HFF-Myc (cell line): ENCODE results near the gene CYP39A1.

ENCODE experiments used
- DNase-seq: peaks from one replicate; pipeline ENCODE4 v3.0.0-alpha.2; 2011; ENCODE audit warnings: low read depth; ENCODE audit errors: extremely low read depth
- H3K4me3 ChIP-seq: replicated peaks from 2 replicates; pipeline ENCODE4 v1.5.1; 2011; ENCODE audit warnings: low read depth, mild to moderate bottlenecking, control low read depth, low read length
- TF ChIP-seq, protein P1 (sequence below): IDR thresholded peaks from 2 replicates; pipeline ENCODE4 v1.5.1; 2012; ENCODE audit warnings: mild to moderate bottlenecking, low read depth, low read length, control low read depth; ENCODE audit errors: missing control alignments

Gene CYP39A1

GRCh38 chr6:46688117-46688965 is 35.7 kb upstream of the CYP39A1 start:
- DNase-seq, result no peak
- no peak overlapping the region for H3K4me3 ChIP-seq
- TF ChIP-seq, protein P1, sequence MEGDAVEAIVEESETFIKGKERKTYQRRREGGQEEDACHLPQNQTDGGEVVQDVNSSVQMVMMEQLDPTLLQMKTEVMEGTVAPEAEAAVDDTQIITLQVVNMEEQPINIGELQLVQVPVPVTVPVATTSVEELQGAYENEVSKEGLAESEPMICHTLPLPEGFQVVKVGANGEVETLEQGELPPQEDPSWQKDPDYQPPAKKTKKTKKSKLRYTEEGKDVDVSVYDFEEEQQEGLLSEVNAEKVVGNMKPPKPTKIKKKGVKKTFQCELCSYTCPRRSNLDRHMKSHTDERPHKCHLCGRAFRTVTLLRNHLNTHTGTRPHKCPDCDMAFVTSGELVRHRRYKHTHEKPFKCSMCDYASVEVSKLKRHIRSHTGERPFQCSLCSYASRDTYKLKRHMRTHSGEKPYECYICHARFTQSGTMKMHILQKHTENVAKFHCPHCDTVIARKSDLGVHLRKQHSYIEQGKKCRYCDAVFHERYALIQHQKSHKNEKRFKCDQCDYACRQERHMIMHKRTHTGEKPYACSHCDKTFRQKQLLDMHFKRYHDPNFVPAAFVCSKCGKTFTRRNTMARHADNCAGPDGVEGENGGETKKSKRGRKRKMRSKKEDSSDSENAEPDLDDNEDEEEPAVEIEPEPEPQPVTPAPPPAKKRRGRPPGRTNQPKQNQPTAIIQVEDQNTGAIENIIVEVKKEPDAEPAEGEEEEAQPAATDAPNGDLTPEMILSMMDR, result no peak

DNA sequence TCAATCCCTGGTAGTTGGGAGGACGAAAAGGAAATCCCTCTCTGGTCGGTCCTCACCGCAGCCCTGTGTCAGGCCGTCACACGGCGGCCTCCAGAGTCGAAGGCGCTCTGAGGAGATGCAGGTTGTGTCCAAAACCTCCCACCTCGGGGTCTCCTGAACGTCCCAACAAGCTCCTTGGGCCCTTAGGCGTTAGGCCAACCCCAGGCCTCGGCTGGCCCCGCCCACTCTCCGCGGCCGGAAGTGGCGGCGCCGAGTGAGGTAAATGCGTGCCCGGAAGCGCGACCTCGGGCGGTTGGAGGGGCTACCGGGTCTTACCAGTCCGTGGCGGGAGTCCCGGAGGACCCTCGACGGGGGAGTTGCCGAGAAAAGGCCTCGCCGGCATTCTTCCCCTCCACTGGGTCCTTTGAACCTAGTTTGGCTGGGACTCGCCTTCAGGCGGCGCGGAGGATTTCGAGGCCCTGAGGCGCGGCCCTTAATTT is 35.0 kb upstream of the CYP39A1 start, which contains the start of gene TDRD6:
TSS of gene TDRD6 (plus strand) at position 267 of the 479 bp plus-strand sequence. CDS start 244 bp downstream, outside the sequence.
- TF ChIP-seq, protein P1, result no peak
- H3K4me3 ChIP-seq, result no peak within 1 kb of the TSS
- no peak for DNase-seq

GRCh38 chr6:46684771-46685170 is 32.2 kb upstream of the CYP39A1 start:
- no peak for DNase-seq
- TF ChIP-seq, protein P1, result no peak
- no peak overlapping the region for H3K4me3 ChIP-seq

DNA sequence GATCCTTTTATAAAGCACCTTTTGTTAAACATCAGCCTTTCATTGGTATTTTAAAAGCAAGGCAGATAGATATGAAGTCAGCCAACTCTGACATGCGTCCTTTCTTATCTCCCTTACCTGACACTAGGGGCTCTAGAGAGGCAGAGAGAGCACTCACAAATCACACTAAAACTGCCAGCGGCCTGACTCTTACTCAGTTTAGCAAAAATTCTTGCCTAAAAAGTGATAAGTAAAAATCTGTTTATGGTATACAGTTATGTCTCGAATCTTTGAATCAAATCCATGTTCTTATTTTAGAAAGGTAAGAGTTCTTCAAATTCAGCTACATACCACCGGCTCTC is 24.7 kb upstream of the CYP39A1 start:
- no peak for DNase-seq
- TF ChIP-seq, protein P1, result peak; percentile 38
- no peak overlapping the region for H3K4me3 ChIP-seq

DNA sequence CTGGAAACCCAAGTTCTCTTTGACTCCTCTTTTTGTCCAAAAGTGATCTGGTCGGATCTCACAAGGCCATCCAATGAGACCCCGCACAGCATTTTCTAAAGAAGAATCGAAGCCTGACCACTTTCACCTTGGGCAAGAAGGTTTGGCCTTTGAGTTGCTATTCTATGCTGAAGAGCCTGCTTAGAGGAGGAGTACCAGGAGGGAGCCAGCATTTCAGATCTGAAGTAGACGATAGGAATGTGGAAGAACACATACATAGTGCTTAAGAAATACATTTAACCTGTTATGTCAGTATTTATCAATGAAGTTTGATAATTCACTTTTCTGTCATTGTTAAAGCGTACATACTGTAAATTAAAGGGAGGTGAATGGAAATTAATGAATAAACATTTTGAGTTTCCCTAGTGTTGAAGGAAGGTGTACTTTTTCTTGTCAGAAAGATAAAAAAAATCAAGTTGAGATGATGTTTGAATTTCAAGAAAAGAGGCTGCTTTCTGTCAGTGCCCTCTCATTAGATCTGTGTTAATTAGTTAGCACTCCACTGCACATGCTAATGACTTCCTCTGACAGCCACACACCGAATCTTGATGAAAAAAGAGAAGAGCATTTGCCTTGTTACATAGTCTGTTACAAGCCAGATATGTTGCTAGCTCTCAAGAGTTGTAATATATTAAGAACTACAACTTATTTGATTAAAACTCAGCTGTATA is 24.1 kb upstream of the CYP39A1 start:
- DNase-seq, result no peak
- TF ChIP-seq, protein P1, result no peak

DNA sequence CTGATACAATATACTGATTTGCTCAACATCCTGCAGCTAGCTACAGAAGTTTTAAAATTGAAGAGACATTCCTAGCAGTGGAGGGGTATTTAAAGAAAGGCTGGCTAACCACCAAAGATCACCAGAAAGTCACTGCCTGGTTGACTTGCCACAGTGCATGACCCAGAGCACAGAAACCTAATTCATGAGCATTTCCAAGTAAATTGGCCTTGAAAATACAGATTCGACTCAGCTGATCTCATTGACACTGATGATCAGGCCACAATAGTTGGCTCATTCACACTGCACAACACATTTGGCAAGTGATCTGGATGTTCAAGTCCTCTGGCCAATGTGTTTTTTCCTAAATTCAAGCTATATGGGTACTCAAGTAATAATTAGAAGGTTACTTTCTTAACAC is 21.8 kb upstream of the CYP39A1 start:
- TF ChIP-seq, protein P1, result no peak
- no peak for DNase-seq
- H3K4me3 ChIP-seq, result no peak overlapping the region

More for the DNA sequence above, 24.1 kb upstream of the CYP39A1 start:
- H3K4me3 ChIP-seq, result no peak overlapping the region
